Measurements from ENCODE around the gene CLEC1B. TPM values are rescaled to one million over a fixed set of nuclear protein-coding genes. Genes with fewer than 3 reads are reported as not detected.

CLEC1B gene
- total and polyA plus RNA-seq, 2 of the 4 experiments (the other 2 are of a cell fraction) = not detected

DNA sequence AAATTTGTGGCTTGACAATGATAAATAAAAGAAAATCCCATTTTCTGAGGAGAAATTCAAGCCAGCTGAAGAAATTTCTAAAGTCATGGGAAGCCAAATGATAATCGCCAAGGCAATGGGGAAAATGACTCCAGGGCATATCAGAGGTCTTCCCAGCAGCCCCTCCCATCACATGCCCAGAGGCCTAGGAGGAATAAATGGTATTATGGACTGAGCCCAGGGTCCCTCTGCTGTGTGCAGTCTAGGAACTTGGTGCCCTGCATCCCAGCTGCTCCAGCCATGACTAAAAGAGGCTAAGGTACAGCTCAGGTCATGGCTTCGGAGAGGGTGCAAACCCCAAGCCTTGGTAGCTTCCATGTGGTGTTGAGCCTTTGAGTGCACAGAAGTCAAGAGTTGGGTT, 23.3 kb downstream of the CLEC1B start:
- H4K5ac ChIP-seq (ENCODE audit: low read depth, low read length) = no peak overlapping the region
- H2BK5ac ChIP-seq (ENCODE audit: low read depth, low read length, poor library complexity, severe bottlenecking) = no peak overlapping the region
- H2BK20ac ChIP-seq (ENCODE audit: low read depth, low read length) = no peak overlapping the region
- no peaks in the 10 kb centered on the region for H3K79me1 ChIP-seq (ENCODE audit: low read depth in 1 of 2, low read length in 2 of 2)
- no peak overlapping the region for H3K27ac ChIP-seq (ENCODE audit: insufficient read depth, low read length)
- TF ChIP-seq, protein P1, sequence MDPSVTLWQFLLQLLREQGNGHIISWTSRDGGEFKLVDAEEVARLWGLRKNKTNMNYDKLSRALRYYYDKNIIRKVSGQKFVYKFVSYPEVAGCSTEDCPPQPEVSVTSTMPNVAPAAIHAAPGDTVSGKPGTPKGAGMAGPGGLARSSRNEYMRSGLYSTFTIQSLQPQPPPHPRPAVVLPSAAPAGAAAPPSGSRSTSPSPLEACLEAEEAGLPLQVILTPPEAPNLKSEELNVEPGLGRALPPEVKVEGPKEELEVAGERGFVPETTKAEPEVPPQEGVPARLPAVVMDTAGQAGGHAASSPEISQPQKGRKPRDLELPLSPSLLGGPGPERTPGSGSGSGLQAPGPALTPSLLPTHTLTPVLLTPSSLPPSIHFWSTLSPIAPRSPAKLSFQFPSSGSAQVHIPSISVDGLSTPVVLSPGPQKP (IDR thresholded peaks at IDR 0.05; ENCODE audit: borderline replicate concordance, low read depth, low read length) = no peak
- no peak for TF ChIP-seq BHLHE40 (IDR thresholded peaks at IDR 0.05; ENCODE audit: low read depth, low read length)
- TF ChIP-seq RFX5 (IDR thresholded peaks at IDR 0.05; ENCODE audit: low read depth, low read length) = no peak
- no peak for TF ChIP-seq MXI1 (IDR thresholded peaks at IDR 0.05; ENCODE audit: borderline replicate concordance, low read depth, low read length)
- TF ChIP-seq MAFK (IDR thresholded peaks at IDR 0.05; ENCODE audit: low read depth, low read length) = no peak
- TF ChIP-seq RCOR1 (IDR thresholded peaks at IDR 0.05; ENCODE audit: insufficient replicate concordance, low read length) = no peak
- TF ChIP-seq MAZ (IDR thresholded peaks at IDR 0.05; ENCODE audit: borderline replicate concordance, low read depth, low read length) = no peak
- no peak for TF ChIP-seq CEBPB (IDR thresholded peaks at IDR 0.05; ENCODE audit: low read depth, low read length)
- no peak for TF ChIP-seq NFE2L2 (IDR thresholded peaks at IDR 0.05; ENCODE audit: low read depth, low read length)
- TF ChIP-seq FOS (IDR thresholded peaks at IDR 0.05; ENCODE audit: low read depth, low read length) = no peak
- no peak for TF ChIP-seq POLR2A (IDR thresholded peaks at IDR 0.05; ENCODE audit: low read depth, low read length)
- TF ChIP-seq, protein P2, sequence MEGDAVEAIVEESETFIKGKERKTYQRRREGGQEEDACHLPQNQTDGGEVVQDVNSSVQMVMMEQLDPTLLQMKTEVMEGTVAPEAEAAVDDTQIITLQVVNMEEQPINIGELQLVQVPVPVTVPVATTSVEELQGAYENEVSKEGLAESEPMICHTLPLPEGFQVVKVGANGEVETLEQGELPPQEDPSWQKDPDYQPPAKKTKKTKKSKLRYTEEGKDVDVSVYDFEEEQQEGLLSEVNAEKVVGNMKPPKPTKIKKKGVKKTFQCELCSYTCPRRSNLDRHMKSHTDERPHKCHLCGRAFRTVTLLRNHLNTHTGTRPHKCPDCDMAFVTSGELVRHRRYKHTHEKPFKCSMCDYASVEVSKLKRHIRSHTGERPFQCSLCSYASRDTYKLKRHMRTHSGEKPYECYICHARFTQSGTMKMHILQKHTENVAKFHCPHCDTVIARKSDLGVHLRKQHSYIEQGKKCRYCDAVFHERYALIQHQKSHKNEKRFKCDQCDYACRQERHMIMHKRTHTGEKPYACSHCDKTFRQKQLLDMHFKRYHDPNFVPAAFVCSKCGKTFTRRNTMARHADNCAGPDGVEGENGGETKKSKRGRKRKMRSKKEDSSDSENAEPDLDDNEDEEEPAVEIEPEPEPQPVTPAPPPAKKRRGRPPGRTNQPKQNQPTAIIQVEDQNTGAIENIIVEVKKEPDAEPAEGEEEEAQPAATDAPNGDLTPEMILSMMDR (conservative IDR thresholded peaks at IDR 0.05; ENCODE audit: low read depth, low read length) = no peak
- TF ChIP-seq CHD1 (IDR thresholded peaks at IDR 0.05; ENCODE audit: low read depth, low read length) = no peak
- H2AK9ac ChIP-seq (replicated peaks; ENCODE audit: low read depth, low read length, poor library complexity) = no peak overlapping the region
- no peak for DNase-seq
- ChIA-PET POLR2A (ENCODE audit: unreplicated experiment) (no interaction called here), CTCF (no interaction called here)
- H2AFZ ChIP-seq (replicated peaks; ENCODE audit: low read length, poor library complexity) = no peak overlapping the region
- dilution Hi-C loops (cut with HindIII; ENCODE audit: low sequenced_read_pairs, unreplicated experiment) (no loop called here), intact Hi-C loops (cut with micrococcal nuclease) (no loop called here), in situ Hi-C loops (cut with MboI; ENCODE audit: low sequenced_read_pairs) (no loop called here)
- BruUV-seq (replicated peaks) = no TSS peak
- H3K14ac ChIP-seq (replicated peaks; ENCODE audit: low read depth, low read length) = no peak overlapping the region
- no peak overlapping the region for H2BK15ac ChIP-seq (ENCODE audit: low read depth, low read length)
- H3K9me1 ChIP-seq (ENCODE audit: insufficient read depth, low read length) = no peaks in the 10 kb centered on the region
- no peaks in the 10 kb centered on the region for H4K20me1 ChIP-seq (ENCODE audit: insufficient read depth, low read length)
- no peak overlapping the region for H3K4me2 ChIP-seq (ENCODE audit: low read depth, low read length)
- no peak overlapping the region for H2BK120ac ChIP-seq (ENCODE audit: low read depth, low read length)
- H3K4me1 ChIP-seq (ENCODE audit: control insufficient read depth, insufficient read depth, low read length) = no peaks in the 10 kb centered on the region
- 33% methylated on average over 1 of the region's 2 CpGs; no CpG with 5 or more reads in 1 of the 2 experiments for WGBS, 2 experiments (ENCODE audit: extremely low coverage in 2 of 2, insufficient read length in 1 of 2)
- no peaks in the 10 kb centered on the region; the same call in 1 of the 2 replicates for H3K9me3 ChIP-seq (ENCODE audit: control insufficient read depth, insufficient read depth, low read length)
- H3K23ac ChIP-seq (ENCODE audit: low read depth, low read length) = no peak overlapping the region
- H3K27me3 ChIP-seq (ENCODE audit: control insufficient read depth, insufficient read depth, low read length) = peaks cover 3% of the 10 kb centered on the region; the same call in 1 of the 2 replicates
- no peak overlapping the region for H3K18ac ChIP-seq (ENCODE audit: low read depth, low read length)
- no peak overlapping the region for H3K9ac ChIP-seq (ENCODE audit: low read depth, low read length)
- no peak overlapping the region for H2AK5ac ChIP-seq (ENCODE audit: low read depth, low read length)
- no peak overlapping the region for H3K4ac ChIP-seq (ENCODE audit: low read depth, low read length)
- H3K4me3 ChIP-seq (ENCODE audit: insufficient read depth, low read depth, low read length) = no peak overlapping the region
- no peak overlapping the region for H4K8ac ChIP-seq (ENCODE audit: low read depth in 2 of 2, low read length in 2 of 2)
- no peak for ATAC-seq (ENCODE audit: low read depth)
- no peak overlapping the region for H4K91ac ChIP-seq (ENCODE audit: insufficient read depth, low read depth, low read length)
- H3K36me3 ChIP-seq (ENCODE audit: control insufficient read depth, insufficient read depth, low read length) = no peaks in the 10 kb centered on the region
- H3K56ac ChIP-seq (ENCODE audit: extremely low read depth, insufficient read depth, low read length) = no peak overlapping the region
